ENCODE data around the gene GSG1L2.

GSG1L2 gene

DNA sequence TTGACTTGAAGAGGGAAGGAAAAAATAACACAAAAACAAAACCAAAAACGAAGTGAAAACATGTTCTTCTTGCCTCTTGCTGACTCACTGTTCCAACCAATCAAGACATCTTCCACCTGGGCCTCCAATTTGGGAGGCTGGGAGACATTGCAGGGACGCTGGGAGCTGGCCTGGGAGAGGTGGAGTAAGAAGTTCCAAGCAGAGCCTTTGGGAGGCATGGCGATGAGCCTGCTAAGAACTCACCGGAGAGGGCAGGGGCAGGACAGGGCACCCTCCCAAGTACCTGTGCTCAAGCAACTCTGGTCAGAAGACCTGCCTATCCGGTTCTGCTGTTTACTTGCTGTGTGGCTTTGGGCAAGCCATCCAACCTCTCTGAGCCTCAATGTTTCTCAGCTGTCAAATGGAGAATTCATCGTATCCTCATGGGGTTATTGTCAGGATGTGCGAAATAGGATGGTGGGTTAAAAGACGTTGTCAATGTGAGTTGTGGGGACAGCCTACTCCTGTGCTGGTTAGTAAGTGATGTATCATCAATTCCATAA, 3.0 kb upstream of the GSG1L2 start:
- no peak for DNase-seq

DNA sequence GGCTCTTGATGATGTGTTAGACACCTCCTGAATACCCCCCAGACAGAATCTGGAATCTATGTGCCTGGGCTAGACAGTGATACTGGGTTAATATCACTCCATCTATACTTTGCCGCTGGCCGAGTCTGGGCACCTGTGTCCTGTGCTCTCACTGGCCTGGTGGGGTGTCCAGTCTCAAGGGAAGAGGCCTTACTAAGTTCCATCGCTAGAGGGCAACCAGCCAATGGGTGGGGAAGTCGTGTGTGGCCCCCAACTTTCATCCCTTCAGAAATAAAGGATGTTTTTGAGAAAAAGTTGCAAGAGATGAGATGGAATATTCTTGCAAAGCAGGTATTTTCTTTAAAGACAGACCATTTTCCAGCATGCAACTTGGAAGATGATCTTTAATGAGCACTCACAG, 2.2 kb upstream of the GSG1L2 start:
- DNase-seq: no peak

DNA sequence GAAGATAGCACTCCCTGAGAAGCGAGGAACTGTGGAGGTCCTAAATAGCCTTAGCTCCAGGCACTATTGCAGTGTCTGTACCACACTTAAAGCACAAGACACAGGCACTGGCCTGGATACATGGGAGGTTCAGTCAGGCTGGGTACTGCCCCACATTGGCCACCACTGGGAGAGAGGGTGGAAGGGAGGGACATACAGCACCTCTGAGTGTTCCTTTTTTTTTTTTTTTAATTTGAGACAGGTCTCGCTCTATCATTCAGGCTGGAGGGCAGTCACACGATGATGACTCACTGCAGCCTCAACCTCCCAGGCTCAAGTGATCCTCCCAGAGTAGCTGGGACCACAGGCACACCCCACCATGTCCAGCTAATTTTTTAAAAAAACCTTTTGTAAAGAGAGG, 1.4 kb downstream of the GSG1L2 start:
- no peak for DNase-seq

DNA sequence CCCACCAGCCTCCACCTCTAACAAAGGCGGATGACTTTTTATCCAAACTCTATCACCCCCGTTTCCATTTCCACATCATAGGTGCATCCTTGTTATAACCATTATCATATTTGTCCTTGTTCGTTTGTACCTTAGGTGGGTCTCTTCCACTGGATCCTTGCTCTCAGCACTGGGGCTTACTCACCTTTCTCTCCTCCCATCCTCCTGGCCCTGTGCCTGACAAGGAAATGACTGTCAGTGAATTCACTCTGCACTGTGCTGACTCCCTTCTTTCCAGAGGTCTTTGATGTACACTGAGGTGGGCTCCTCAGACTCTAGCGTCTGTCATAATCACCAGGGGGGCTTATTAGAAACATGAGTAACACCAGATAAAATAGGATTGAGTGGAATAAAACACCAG, 3.1 kb downstream of the GSG1L2 start:
- DNase-seq: peak in 1 of 3 donors; percentile 8

DNA sequence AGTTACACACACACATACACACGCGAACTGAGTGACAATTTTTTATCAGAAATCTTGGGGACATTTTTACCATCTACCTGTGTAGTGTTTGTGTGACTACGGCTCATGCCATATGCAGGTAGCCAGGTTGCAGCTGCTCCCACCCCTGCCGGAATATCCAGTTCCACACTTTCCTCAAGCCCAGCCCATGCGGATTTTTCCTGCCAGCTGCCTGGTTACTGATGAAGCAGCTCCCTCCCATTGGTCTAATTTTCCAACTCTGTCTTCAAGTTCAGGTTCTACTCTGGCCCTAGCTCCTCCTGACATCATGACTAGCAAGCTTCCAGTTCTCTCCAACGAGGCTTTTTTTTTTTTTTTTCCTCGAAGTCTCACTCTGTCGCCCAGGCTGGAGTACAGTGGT, 4.8 kb downstream of the GSG1L2 start:
- DNase-seq: peak in 2 of 3 donors; percentile 5 to 10

DNA sequence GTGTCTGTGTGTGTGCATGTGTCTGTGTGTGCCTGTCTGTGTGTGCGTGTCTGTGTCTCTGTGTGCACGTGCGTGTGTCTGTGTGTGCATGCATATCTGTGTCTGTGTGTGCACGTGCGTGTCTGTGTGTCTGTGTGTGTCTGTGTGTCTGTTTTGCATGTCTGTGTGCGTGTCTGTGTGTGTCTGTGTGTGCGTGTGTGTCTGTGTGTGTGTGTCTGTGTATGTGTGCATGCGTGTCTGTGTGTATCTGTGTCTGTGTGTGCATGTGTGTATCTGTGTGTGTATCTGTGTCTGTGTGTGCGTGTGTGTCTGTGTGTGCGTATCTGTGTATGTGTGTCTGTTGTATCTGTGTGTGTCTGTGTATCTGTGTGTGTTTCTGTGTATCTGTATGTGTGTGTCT, 5.4 kb downstream of the GSG1L2 start:
- no peak for DNase-seq

DNA sequence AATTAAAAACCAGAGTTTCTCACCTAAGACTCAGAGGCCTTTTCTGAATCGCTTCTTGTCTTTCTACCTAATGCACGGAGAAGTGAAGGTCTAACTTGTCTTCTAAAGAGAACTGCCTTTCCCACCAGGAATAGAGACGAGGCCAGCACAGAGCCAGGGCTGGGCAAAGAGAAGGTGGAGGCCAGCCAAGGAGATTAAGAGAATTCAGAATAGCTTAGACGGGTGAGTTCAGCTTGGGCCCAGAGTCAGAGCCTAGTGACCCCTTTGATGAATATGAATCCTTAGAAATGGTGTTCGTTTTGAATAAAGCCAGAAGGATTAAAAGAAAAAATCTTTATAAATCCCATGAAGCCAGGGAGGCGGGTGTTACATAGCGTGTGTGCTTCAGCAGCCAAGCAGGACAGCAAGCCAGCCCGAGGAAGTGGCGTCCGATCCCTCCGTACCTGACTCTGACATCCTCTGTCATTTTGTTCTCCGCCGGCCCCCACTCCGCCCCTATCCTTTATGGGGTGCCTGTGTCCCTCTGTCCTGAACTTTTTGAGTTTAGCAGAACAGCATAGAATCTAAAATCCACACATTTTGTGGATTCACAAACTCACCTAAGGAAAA, 7.4 kb downstream of the GSG1L2 start:
- peak in 1 of 3 donors; percentile 3 for DNase-seq

DNA sequence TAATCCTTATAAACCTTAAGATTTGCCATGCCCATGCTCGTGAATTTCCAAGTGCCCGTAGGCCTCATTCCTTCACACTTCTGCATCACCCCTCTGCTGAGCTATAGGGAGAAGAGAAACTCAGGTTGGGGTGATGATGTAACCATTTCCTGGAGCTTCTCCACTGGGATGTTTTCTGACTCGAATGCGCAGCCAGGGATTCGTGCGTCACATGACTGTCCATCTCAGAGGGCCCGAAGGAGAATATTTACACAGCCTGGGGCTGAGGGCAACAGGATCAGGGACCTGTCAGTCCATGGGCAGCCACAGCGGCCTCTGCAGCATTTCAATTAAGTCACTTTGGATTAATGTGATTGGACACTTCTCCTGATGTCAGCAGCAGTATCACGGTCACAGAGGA, 8.7 kb downstream of the GSG1L2 start:
- no peak for DNase-seq

DNA sequence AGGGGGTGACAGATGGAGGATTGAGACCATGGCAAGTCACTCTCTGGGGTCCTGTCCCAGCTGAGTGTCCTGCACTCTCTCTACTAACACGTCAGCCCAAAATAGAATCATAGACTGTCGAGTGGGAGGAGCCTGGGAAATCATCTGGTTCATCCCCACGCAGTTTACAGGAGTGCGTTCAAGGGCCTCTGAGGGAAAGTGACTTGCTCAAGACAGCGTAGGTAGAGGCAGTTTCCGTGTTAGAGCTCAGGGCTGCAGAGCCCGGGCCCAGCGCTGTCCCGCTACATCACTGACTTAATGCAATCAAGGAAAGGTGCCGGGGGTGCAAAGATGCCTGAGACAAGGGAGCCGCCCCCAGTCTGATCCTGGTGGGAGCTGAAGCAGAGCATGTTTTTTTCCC, 10.3 kb downstream of the GSG1L2 start:
- DNase-seq: peak in 1 of 3 donors; percentile 8

DNA sequence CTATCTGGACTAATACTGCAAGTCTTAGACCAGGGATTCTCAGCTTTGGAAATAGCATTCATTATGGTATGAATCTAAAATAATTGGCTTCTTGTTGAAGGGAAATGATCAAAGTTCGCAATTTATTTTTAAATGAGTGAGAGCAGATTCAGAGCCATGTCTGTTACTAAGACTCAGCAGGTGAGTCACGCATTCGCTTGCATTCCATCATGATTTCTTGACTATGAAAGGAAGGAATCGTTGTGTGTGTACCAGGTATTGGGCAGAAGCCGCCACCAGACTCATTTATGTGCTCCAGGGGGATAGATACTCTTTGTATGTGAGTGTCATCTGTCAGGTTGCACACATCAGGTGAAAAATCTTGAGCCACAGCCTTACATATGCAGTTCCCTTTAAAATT, 10.8 kb downstream of the GSG1L2 start:
- DNase-seq: peak in 1 of 3 donors; percentile 4

DNA sequence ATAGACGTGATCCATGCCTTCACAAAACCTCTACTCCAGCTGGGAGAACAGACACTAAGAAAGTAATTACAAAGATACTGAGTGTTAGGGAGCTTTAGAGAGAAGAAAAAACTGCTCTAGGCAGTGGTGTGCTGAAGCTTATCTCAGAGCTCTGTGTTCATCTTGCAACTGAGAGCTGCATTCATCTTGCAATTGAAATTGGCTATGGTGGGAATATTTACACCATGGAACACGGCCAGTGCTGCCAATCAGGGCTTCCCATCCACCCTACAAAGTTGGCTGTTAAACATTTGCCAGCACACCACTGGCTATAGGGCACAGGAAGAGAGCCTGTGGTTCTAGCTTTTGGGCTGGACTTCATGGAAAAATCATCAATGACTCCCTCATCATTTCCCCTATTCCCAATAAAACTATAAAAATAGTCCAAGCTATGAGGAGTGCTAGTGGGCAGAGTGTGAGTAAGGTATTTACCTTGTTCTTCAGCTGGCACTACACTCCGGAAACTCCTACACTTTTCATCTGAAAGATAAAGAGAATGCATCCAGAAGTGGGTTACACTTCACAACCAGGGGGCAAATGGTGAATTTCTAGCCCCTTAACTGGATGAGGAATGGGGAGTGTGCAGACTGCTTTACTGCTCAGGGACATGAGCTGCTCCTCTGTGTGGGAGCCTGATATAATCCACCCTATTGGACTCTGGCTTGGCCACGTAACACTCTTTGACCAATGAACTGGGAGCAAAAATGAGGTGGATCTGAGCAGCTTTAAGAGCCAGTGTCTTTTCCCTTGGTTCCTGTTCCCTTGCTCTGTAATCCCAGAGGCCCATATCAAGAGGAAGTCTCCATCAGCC, 11.6 kb downstream of the GSG1L2 start:
- no peak for DNase-seq

DNA sequence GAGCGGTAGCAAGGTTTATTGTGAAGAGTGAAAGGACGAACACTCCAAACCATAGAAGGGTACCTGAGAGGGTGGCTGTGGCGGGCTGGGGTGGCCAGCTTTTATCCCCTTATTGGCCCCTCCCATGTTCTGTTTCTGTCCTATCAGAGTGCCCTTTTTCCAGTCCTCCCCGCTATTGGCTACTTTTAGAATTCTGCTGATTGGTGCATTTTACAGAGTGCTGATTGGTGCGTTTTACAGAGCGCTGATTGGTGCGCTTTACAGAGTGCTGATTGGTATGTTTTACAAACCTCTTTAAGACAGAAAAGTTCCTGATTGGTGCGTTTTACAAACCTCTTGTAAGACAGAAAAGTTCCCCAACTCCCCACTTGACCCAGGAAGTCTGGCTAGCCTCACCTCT, 12.5 kb downstream of the GSG1L2 start:
- DNase-seq: no peak

DNA sequence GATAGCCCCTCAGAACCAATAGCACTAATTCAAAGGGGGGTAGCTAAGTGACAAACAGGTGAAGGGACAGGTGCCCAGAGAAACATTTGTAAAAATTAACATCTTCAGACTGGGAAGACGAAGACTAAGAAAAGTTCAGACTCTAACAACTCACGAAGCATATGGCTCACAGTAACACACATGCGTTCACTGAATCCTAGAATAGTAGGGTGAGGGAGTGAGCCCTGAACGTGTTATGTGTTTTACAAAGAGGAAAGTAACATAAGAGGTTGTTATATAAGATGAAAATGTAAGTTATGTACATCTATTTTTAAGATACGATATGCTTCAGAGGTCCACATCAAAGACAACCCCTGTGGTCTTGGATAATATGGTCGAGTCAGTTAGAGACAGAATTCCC, 15.2 kb downstream of the GSG1L2 start:
- DNase-seq: peak in 1 of 3 donors; percentile 1

DNA sequence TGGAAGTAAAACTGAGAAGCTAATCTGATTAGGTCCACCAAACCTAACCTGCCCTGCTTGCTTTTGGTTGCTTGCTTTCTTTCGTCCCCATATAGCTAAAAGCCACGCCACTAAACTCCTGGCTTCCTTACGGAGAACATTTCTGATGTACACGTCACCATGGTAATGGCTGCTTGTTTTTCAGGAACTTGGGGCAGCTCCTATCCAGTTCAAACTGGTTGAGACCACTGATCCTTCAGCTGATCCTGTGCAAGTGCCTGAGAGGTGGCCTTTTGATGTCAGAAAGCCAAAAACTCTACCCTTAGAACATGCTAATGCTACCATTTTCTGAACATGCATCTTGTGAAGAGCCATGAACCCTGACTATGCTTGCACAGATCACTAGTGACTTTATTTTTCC, 16.1 kb downstream of the GSG1L2 start:
- DNase-seq: no peak

DNA sequence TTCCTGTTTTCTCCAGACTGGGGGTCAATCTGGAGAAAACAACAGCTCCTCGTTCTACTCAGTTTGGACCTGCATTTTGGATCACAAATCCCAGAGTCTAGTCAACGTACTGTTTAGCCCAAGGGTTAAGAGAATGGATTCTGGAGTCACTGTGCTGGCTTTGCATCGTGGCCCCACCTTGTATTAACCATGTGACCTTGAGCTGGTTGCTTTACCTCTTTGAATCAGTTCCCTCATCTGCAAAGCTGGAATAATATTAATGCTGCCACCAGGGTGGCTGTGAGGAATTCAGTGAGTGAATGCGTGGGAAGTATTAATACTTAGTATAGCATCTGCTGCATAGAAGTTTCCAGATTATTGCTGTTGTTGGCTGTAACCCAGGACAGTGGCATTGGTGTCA, 19.2 kb downstream of the GSG1L2 start:
- no peak for DNase-seq

DNA sequence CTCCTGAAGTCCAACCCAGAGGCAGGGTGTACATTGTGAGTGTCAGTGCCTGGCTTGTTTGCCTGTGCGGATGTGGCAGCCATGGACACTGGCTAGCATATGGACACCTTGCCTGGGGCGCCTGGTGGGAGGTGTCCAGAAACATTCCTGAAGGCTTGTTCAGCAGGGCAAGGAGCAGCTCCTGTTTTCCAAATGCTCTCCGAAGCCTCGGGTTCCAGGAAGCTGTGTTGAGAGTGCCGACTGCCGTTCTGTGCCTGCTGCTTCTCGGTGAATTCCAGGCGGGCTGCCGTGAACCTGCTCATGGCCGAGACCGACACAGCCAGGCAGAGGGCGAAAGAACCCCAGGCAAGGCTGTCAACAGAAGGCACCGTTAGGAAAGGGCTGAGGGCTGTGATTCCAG, 19.6 kb downstream of the GSG1L2 start:
- DNase-seq: peak in 1 of 3 donors; percentile 11

DNA sequence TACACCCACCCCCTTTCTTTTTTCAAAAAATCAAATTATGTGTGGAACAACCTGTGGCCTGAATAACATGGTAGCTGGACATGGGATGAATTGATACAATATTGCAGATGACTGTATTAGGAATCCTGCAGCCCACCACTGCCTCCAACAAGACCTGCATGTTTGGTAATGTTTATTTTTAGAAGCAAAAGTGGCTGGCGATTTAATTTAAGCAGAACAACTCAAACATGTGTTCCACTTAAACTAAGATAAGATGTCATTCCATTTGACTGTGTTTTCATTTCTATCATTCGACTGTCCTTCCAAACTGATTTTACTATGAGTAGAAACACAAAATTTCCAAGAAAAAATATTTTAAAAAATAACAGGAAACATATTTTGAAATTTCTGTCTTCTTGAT, 20.4 kb downstream of the GSG1L2 start:
- DNase-seq: no peak

DNA sequence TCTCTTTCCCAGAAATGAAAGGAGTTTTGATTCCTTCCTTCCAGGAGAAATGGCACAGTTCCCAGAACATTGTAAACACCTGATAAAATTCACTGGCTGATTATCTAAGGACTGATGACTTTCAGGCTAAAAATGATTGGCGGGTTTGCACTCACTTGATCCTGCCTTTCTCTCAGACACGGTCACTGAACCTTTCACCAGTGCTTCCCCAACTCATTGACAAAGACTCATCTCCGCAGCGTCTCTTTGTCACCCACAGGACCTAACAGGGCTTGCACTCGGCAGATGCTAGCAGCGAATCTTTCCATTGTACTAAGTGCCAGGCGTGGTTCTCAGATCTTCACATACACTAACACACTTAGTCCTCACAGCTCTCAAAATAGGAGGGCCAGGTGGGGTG, 23.2 kb downstream of the GSG1L2 start:
- peak in 1 of 3 donors; percentile 17 for DNase-seq

DNA sequence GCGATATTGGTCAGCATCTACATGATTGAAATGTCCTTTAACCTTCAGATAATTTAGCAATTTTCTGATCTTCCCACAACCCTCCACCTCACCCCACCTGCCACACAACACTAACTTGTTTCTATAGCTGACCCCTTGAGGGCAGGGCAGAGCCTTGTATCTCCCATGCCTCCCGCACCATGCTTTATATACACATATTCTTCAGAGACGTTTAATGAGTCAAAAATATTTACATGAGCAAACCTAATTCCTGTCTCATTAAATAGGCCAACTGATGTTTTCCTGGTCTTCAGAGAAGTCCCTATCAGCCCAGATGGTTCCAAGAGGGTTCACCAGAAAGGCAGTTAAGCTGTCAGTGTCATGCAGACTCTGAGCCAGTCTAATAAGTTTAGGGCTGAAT, 23.9 kb downstream of the GSG1L2 start:
- DNase-seq: peak in 1 of 3 donors; percentile 17

DNA sequence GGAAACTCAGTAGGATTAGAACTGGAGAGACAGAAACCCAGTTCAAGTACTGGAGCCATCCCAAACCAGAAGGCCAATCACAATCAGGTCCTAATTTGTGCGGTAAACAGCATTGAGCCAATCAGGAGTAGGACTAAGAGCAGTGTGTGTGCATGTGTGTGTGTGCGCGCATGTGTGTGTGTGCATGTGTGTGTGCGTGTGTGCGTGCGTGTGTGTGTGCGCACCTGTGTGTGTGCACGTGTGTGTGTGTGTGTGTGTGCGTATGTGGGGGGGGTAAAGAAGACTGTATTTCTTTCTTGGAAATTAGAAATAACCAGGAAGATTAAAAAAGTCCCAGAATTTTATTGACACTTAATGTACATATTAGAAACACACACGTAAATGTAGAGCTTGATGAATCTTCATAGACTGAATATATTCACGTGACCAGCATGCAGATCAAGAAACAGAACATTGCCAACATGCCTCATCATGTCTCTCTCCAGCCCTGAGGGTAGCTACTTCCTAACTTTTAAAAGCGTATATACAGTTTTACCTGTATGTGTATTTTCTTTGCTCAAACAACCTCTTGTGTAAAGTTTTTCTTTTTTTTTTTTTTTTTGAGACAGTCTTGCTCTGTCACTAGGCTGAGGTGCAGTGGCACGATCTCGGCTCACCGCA, 29.6 kb downstream of the GSG1L2 start:
- DNase-seq: no peak

DNA sequence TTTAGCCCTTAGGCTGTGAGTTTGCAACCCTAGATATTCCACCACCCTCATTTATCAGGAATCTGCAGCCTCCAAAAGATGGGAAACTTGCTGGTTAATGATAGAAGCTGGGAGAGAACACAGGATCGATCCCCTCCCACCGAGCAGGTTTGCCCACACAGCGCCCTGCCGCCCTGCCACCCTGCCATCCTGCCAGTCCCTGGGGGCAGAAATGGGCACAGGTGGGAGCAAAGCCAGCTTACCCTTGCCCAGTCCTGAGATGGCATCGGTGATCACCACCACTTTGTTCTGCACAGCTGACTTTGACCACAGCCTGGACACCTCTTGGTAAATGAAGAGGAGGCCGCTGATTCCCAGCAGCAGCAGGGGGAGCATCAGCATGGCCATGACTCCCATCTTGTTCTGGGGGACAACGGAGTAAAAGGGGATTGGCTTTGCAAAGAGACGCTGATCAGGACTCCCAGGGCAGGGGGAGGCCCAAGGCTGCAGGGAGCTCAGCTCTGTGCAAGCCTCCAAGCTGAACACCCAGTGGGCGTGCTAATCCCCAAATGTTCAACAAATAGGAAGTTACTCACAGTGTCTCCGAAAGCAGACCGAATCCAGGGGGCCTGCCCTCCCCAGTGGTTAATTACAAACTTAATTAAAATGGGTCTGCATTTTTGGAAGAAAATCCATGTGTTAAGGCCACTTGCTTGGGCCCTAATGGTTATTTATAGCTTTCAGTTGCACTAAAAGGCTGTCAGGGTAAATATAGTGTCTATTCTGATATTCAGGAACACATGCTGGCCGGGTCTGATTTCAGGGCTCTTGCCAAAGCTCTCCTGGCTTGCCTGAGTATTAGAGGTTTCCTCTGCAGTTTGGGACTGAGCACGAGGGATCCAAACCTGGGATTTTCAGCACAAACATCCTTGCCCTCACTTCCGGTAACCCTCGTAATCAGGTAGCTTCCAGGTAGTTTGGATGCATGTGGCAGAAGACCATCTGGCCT, 30.7 kb downstream of the GSG1L2 start, which contains the start of gene DHRS7C:
Gene DHRS7C, minus strand, starts transcription at position 704 of the 988 bp plus-strand sequence. Its CDS starts 308 bp downstream, at position 396.
- DNase-seq: no peak

DNA sequence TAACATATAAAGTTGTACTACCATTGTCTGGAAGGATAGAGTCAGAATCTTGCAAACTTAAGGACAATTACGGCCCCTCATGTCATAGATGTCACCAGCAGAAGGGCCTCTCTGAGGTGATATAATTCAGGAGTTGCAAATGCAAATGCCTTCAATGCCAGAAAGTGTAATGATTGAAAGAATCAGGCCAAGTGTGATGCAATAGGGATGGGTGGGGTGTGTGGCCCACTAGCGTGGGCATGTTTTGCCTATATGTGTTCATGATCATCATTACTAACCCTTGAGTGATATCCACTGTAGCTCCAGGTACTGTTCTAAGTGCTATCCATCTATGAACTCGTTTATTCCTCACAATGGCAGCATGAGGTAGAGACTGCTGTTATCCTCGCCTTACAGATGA, 31.6 kb downstream of the GSG1L2 start:
- DNase-seq: no peak
